OCI-LY1 (cell line): ENCODE data around the gene KHDRBS2.

Source experiments
- EZH2 ChIP-seq: fragments of 200-600 bp; sonication (generic), shearing (Covaris generic); IDR thresholded peaks from 2 replicates; pipeline ENCODE4 v1.8.0; 2017; ENCODE audit warnings: borderline replicate concordance, mixed run types, mild to moderate bottlenecking, antibody characterized with exemption, low read length, moderate library complexity, mixed read lengths
- TF ChIP-seq, protein P1 (sequence below): fragments of 200-600 bp; sonication (generic), shearing (Covaris generic); IDR thresholded peaks from 2 replicates; pipeline ENCODE4 v1.5.1; 2017; ENCODE audit warnings: mild to moderate bottlenecking, antibody characterized with exemption, low read length, moderate library complexity, mixed read lengths

DNA sequence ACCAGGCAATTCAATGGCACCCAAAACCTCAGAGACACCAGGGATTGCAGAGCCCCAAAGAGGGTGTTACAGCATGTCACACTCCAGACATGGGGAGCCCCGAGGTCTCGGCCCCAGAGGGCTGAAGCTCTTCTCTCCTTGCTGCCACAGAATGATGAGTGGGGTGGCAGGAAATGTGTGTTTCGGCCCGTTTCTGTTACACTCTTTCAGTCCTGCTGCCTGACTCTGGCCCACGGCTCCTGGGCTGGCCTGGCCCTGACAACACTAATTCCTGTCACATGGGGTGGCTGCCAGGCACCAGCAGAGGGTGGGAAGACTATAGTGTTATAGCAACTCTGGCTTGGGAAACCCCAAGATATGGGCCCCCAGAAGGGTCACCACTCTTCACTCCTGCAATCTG, 183.6 kb downstream of the KHDRBS2 start:
- no peak for TF ChIP-seq EZH2
- TF ChIP-seq, protein P1, sequence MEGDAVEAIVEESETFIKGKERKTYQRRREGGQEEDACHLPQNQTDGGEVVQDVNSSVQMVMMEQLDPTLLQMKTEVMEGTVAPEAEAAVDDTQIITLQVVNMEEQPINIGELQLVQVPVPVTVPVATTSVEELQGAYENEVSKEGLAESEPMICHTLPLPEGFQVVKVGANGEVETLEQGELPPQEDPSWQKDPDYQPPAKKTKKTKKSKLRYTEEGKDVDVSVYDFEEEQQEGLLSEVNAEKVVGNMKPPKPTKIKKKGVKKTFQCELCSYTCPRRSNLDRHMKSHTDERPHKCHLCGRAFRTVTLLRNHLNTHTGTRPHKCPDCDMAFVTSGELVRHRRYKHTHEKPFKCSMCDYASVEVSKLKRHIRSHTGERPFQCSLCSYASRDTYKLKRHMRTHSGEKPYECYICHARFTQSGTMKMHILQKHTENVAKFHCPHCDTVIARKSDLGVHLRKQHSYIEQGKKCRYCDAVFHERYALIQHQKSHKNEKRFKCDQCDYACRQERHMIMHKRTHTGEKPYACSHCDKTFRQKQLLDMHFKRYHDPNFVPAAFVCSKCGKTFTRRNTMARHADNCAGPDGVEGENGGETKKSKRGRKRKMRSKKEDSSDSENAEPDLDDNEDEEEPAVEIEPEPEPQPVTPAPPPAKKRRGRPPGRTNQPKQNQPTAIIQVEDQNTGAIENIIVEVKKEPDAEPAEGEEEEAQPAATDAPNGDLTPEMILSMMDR = no peak
